Muscle of leg (tissue), 11 donors: ENCODE data around the gene CHMP6. TPM values are rescaled to one million over a fixed set of nuclear protein-coding genes. Genes with fewer than 3 reads are reported as not detected.

Experiments
- DNase-seq: peaks from one replicate; pipeline ENCODE4 v3.0.0; 2013
- H3K27ac ChIP-seq: one replicate; pipeline ENCODE4 v1.5.1; 2013; ENCODE audit warnings: mild to moderate bottlenecking, low read length, control low read depth
- H3K27me3 ChIP-seq: one replicate; pipeline ENCODE4 v1.6.1; 2013; ENCODE audit warnings: low read length; ENCODE audit not compliant: control insufficient read depth, insufficient read depth
- H3K36me3 ChIP-seq: one replicate; pipeline ENCODE4 v1.6.1; 2013; ENCODE audit warnings: low read length; ENCODE audit not compliant: control insufficient read depth, insufficient read depth
- H3K4me1 ChIP-seq: one replicate; pipeline ENCODE4 v1.6.1; 2013; ENCODE audit warnings: low read length; ENCODE audit not compliant: control insufficient read depth, insufficient read depth
- H3K4me3 ChIP-seq: one replicate; pipeline ENCODE4 v1.5.1; 2013; ENCODE audit warnings: low read length, control low read depth
- H3K9me3 ChIP-seq: replicated peaks from 2 replicates; pipeline ENCODE4 v1.6.1; 2013; ENCODE audit warnings: low read depth, low read length; ENCODE audit not compliant: control insufficient read depth
- WGBS: methylation state at CpG from one replicate; pipeline ENCODE4 v1.1.5; 2013; ENCODE audit warnings: missing lambda C conversion rate; ENCODE audit not compliant: insufficient coverage; 5-methylcytosine and 5-hydroxymethylcytosine counted together
- polyA plus RNA-seq, 8 donors: library from polyadenylated mRNA; unstranded; fragments of 120-200 nt; gene quantifications; one replicate each; pipeline versions ENCODE4 v1.2.1 to v1.2.3, GENCODE V29; 2013; ENCODE audit warnings: inconsistent platforms in 1 of 8, low replicate concordance in 1 of 8; ENCODE audit not compliant: insufficient read length in 8 of 8, insufficient read depth in 1 of 8
- total RNA-seq: library from RNA; stranded (reverse); fragments of 120-200 nt; gene quantifications from one replicate; pipeline ENCODE4 v1.2.4, GENCODE V29; 2013

Gene CHMP6
- total and polyA plus RNA-seq, 9 donors = 7.8 to 32.1 (median 25.4) TPM

DNA sequence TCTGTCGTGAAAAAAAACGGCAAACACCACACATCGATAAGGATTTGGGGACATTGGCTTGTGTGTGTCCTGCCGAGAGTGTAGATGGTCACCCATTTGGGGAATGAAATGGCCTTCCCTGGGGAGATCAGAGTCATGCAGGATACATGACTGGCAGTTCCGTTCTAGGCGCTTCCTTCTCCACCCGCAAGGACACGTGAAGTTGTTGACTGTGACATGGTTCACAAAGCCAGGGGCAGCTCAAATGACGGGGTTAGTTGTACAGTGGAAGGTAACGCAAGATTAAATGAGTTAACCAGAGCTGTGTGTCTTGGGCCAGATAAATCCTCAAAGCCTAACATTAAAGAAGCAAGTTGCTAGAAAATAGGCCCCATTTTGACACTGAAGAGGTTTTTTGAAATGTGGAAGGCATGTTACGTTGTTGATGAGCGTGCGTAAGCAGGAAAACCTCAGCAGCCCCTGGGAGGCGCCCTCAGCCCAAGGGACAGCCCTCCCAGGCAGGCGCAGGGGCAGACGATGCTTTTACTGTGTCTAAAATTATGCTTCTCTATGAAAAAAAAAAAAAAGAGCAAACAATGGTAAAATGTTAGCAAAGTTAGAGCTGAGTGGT is 35.9 kb upstream of the CHMP6 start:
- H3K27ac ChIP-seq = no peak overlapping the region
- 84% methylated on average over 8 of the region's 16 CpGs for WGBS
- H3K36me3 ChIP-seq = peaks cover 18% of the 10 kb centered on the region
- peaks cover 24% of the 10 kb centered on the region for H3K4me1 ChIP-seq
- H3K4me3 ChIP-seq = no peak overlapping the region
- H3K9me3 ChIP-seq = no peaks in the 10 kb centered on the region
- H3K27me3 ChIP-seq = no peaks in the 10 kb centered on the region
- DNase-seq = no peak

DNA sequence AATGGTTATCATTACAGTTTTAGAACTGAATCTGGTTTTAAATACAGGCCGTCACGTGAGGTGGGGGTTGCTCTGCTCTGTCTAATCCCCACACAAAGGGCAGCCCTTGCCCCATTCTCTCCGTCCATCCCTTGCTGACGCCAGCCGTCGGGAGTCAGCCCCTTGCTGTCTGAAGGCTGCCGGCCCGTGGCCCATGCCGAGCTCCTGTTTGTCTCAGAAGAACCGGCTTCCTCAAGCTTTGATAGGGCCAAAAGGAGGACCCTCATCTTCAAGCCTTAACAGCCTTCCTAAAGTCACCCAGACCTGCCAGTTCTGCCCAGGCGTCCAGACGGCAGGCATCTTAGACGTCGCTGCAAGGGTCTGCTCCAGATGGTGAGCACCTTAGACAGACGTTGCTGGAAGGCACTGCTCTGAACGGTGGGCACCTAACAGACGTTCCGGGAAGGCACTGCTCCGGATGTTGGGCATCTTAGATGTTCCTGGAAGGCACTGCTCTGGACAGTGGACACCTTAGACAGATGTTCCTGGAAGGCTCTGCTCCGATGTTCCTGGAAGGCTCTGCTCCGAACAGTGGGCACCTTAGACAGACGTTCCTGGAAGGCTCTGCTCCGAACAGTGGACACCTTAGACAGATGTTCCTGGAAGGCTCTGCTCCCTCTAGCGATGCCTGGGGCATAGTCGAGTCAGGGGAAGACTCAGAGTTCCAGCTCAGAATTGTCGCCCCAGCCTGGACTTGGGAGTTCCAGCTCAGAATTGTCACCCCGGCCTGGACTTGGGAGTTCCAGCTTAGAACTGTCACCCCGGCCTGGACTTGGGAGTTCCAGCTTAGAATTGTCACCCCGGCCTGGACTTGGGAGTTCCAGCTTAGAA is 35.1 kb upstream of the CHMP6 start:
- no peak for DNase-seq
- Histone ChIP-seq H3K36me3 (peaks cover 13% of the 10 kb centered on the region), H3K4me1 (peaks cover 32% of the 10 kb centered on the region), H3K27me3 (no peaks in the 10 kb centered on the region), H3K9me3 (no peaks in the 10 kb centered on the region), H3K4me3 (no peak overlapping the region), H3K27ac (no peak overlapping the region)
- 91% methylated on average over 23 of the region's 29 CpGs for WGBS

DNA sequence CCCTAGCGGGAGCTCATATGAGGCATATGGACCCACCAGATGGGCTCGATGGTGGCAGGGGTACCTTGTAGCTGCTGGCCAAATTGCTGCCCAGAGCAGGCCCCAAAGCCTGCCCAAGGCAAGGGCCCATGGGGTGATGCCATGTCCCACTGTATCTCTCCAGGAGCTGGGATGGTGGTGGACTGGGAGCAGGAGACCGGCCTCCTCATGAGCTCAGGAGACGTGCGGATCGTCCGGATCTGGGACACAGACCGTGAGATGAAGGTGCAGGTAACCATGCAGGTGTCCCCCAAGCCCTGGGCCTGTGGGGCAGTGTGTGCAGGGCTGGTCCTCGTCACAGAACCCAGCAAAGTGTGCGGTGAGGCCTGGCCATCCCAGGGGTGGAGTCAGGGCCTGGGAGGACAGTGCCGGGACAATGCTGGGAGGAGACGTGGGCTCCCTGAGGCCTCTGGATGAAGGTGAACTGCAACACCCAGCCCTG is 34.1 kb upstream of the CHMP6 start:
- Histone ChIP-seq H3K4me1 (peaks cover 41% of the 10 kb centered on the region), H3K27ac (no peak overlapping the region), H3K4me3 (no peak overlapping the region), H3K27me3 (no peaks in the 10 kb centered on the region), H3K36me3 (peaks cover 4% of the 10 kb centered on the region), H3K9me3 (no peaks in the 10 kb centered on the region)
- WGBS = 98% methylated on average over 12 of the region's 12 CpGs
- no peak for DNase-seq

DNA sequence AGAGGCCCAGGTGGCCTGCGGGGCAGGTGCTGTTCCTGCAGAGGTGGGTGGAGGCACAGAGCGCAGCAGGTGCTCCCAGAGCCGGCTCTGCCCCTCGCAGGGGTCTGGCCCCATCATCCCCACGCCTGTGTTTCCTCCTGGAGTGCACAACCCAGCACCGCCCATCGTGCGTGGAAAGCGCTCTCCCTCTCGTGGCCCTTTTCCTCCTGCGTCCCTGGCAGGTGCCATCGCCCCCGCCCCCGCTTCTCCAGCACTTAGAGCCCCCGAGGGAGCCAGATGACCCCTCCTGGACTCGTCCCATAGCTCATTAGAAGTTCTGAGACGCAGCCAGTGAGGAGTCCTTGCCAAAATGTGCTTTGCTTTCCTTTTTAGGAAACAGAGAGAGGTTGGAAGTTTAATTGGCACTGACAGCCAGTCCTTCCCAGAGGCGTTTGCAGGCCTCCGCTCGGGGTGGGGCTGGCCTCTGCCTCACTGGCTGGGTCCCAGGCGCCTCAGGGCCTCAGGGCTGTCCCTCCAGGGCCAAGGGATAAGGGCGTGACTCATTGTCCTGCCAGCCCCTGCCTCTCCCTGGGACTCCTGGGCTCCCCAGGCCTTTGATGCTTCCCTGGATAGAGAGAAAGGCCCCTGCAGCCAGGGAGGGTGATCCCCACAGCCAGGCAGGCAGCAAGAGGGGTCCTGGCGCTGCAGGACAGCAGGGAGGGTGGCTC is 32.2 kb upstream of the CHMP6 start:
- H3K27ac ChIP-seq = peak overlapping the region; percentile 93
- H3K36me3 ChIP-seq = peaks cover 5% of the 10 kb centered on the region
- WGBS = 17% methylated on average over 22 of the region's 23 CpGs
- H3K9me3 ChIP-seq = no peaks in the 10 kb centered on the region
- peak overlapping the region; percentile 30 for H3K4me3 ChIP-seq
- DNase-seq = peak; percentile 97
- peaks cover 56% of the 10 kb centered on the region for H3K4me1 ChIP-seq
- no peaks in the 10 kb centered on the region for H3K27me3 ChIP-seq

DNA sequence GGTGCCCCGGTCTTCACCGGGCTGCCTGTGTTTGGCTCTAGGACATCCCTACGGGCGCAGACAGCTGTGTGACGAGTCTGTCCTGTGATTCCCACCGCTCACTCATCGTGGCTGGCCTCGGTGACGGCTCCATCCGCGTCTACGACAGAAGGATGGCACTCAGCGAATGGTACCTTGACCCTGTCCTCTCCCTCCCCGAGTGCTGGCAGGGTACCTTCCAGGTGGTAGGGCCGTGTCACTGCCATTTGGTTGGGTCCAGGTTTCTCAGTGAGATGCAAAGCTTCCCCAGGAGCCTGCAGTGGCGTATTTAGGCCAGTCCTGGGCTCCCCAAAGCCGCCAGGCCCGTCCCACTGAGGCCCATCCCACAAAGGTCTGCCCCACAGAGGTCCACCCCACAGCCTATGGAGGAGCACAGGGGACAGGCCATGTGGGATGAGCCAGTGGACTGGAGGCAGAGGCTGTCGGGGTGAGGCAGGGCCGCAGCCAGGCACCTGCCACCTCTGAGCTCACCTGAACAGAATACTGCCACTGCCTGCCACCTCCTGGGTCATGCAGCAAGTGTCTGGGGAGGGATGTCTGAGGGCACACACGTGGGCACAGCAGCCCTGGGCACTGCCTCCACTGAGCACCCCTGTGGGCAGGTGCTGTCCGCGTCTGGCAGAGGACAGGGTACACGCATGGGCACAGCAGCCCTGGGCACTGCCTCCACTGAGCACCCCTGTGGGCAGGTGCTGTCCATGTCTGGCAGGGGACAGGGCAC is 31.4 kb upstream of the CHMP6 start:
- H3K4me3 ChIP-seq = peak overlapping the region; percentile 30
- 68% methylated on average over 20 of the region's 24 CpGs for WGBS
- H3K36me3 ChIP-seq = peaks cover 12% of the 10 kb centered on the region
- no peaks in the 10 kb centered on the region for H3K9me3 ChIP-seq
- H3K4me1 ChIP-seq = peaks cover 64% of the 10 kb centered on the region
- no peaks in the 10 kb centered on the region for H3K27me3 ChIP-seq
- no peak for DNase-seq
- H3K27ac ChIP-seq = peak overlapping the region; percentile 93

DNA sequence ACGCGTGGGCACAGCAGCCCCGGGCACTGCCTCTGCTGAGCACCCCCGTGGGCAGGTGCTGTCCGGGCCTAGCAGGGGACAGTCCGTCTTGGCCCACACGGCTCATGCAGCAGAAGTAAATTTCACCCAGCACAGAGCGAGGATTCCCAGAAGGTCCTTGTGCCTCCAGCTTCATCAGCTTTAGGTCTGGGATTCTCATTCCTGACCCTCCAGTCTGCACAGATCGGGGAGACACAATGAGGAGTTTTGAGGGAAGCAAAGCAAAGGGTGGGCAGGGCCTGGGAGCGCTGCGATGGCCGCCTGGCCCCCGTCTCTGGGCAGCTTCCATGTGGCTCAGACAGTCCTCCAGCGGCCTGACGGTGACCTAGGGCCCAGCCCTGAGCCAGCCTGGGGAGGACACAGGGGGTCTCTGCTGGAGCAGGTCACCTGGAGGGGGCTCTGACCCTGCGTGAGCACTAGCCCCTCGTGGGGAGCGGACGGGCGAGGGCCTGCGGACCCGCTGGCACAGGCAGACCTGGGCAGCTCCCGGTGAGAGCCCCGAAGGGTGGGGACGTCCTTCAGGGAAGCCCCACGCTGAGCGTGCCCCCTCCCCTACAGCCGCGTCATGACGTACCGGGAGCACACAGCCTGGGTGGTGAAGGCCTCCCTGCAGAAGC is 30.7 kb upstream of the CHMP6 start:
- peak overlapping the region; percentile 30 for H3K4me3 ChIP-seq
- no peaks in the 10 kb centered on the region for H3K9me3 ChIP-seq
- WGBS = 76% methylated on average over 25 of the region's 31 CpGs
- H3K36me3 ChIP-seq = peaks cover 18% of the 10 kb centered on the region
- H3K4me1 ChIP-seq = peaks cover 70% of the 10 kb centered on the region
- H3K27ac ChIP-seq = peak overlapping the region; percentile 93
- no peaks in the 10 kb centered on the region for H3K27me3 ChIP-seq
- DNase-seq = no peak

DNA sequence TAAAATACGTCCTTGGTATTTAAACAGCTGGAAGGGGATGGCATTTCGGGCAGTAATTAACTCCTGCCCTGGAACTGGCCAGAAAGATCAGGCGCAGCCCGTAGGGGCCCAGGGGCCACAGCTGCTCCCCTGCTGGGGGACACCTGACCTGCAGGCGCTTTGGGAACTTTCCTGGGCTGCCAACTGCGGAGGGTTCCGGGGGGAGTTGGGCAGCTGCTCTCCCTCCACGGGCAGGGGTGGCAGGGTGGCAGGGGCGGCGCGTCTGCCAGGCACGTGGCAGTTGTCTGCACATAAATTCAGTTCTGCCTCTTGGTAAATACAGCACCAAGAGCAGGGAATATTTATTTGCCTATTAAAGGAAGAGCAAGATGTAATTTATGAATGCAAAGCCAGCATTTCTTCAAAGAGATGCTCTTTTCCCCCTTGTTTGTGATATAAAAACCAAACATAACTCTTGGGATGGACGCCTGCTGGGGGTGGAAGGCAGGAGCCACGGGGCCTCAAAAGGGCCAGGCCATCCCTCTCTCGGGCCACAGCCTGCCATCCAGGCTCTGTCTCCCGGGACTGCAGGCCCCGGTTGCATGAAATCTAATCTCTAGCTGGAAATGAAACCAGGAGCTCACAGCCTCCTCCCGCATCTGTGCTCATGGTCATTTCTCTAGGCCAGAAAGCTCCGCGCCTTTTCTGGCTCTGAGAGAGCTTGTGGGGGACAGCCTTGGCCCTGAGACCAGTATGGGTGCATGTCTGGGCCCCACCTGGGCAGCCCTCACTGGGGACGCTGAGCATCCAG is 29.9 kb upstream of the CHMP6 start:
- no peak overlapping the region for H3K4me3 ChIP-seq
- 51% methylated on average over 14 of the region's 21 CpGs for WGBS
- no peaks in the 10 kb centered on the region for H3K9me3 ChIP-seq
- H3K27me3 ChIP-seq = no peaks in the 10 kb centered on the region
- peaks cover 18% of the 10 kb centered on the region for H3K36me3 ChIP-seq
- peak; percentile 80 for DNase-seq
- peak overlapping the region; percentile 93 for H3K27ac ChIP-seq
- peaks cover 73% of the 10 kb centered on the region for H3K4me1 ChIP-seq

DNA sequence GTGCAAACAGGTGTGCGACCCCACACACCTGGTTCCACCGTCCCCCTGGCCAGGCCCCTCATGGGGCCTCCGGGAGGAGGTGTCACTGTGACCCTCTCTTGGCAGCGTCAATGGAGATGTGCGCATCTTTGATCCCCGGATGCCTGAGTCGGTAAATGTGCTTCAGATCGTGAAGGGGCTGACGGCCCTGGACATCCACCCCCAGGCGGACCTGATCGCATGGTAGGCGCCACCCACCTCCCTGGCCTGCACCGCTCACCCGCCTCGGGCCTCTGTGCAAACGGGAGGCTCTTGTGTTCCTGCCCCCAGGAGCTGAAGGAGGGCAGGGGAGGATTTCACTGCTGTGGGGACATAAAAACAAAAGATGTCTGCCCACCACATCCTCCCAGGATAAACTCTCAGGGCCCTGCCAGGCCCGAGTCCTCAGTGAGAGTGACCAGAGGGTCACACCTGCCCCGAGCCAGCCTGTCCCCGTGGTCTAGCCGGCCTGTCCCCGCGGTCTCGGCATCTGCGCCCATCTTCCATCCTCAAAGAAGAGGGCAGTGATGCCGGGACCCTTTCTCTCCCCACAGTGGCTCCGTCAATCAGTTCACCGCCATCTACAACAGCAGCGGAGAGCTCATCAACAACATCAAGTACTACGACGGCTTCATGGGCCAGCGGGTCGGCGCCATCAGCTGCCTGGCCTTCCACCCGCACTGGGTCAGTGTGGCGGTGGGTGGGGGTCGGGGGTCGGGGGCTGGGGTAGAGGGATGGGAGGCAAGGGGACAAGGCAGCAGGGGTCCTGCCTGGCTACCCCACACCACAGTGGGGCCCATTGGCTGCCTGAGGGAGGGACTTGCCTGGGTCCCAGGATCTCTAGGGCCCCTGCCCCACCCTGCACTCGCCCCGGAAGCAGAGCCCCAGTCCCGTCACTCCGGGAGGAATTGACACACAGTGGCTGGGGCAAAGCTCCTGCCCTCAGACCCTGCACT is 29.0 kb upstream of the CHMP6 start:
- Histone ChIP-seq H3K27ac (peak overlapping the region; percentile 93), H3K4me1 (peaks cover 80% of the 10 kb centered on the region), H3K9me3 (no peaks in the 10 kb centered on the region), H3K4me3 (no peak overlapping the region), H3K27me3 (no peaks in the 10 kb centered on the region), H3K36me3 (peaks cover 18% of the 10 kb centered on the region)
- 77% methylated on average over 16 of the region's 41 CpGs for WGBS
- DNase-seq = no peak
